Measurements from ENCODE around the gene MYH6. TPM values are rescaled to one million over a fixed set of nuclear protein-coding genes. Genes with fewer than 3 reads are reported as not detected.

MYH6 gene
- total and polyA plus RNA-seq, 2 donors (not counting 1 experiment from before 2014, with no cell fraction given) = not detected

GRCh38 chr14:23380976-23381375, 27.1 kb downstream of the MYH6 start:
- H3K9me3 Mint-ChIP-seq (ENCODE audit: insufficient read depth) = no peaks in the 10 kb centered on the region
- no peaks in the 10 kb centered on the region for H3K79me2 ChIP-seq (ENCODE audit: control insufficient read depth, insufficient read depth, low read length)
- no peak for ATAC-seq (ENCODE audit: low read depth)
- no peak overlapping the region for H3K27ac ChIP-seq (ENCODE audit: low read length in 2 of 2)
- H3K4me1 Mint-ChIP-seq = no peaks in the 10 kb centered on the region
- peaks cover 0 to 16% (median 0%) of the 10 kb centered on the region in 4 experiments for H3K27me3 ChIP-seq (replicated peaks in 1 of 4; ENCODE audit: control extremely low read depth in 1 of 4, control insufficient read depth in 3 of 4, insufficient read depth in 4 of 4, low read length in 3 of 4)
- no peak overlapping the region for H2AFZ ChIP-seq (ENCODE audit: insufficient read depth, low read depth, low read length, poor library complexity, severe bottlenecking)
- no peak overlapping the region for H3K9ac ChIP-seq (ENCODE audit: low read length)
- no peaks in the 10 kb centered on the region for H3K4me1 ChIP-seq (ENCODE audit: control insufficient read depth in 2 of 2, insufficient read depth in 2 of 2, low read length in 2 of 2)
- TF ChIP-seq EZH2 (IDR thresholded peaks at IDR 0.05; ENCODE audit: borderline replicate concordance, insufficient read depth, low read depth, low read length, poor library complexity, severe bottlenecking) = no peak
- no peak for TF ChIP-seq CTCF (IDR thresholded peaks at IDR 0.05)
- no peaks in the 10 kb centered on the region for H3K9me3 ChIP-seq (ENCODE audit: control extremely low read depth in 1 of 3, control insufficient read depth in 2 of 3, insufficient read depth in 1 of 3, low read length in 2 of 3)
- intact Hi-C loops (cut with micrococcal nuclease) = loop anchor here (1.0 kb wide), 1 partner anchor 261 kb away; no protein-coding TSS in a partner anchor
- 94% methylated on average over 4 of the region's 4 CpGs for WGBS (ENCODE audit: insufficient coverage)
- H3K4me2 ChIP-seq (replicated peaks; ENCODE audit: low read depth, low read length, poor library complexity, severe bottlenecking) = no peak overlapping the region
- no peak overlapping the region for H3K4me3 ChIP-seq (ENCODE audit: control extremely low read depth in 1 of 5, extremely low read depth in 1 of 5, insufficient read depth in 1 of 5, low read depth in 2 of 5, low read length in 4 of 5)
- ChIA-PET POLR2A (no interaction called here), CTCF (interaction anchor here (0.8 to 8.7 kb wide), 18 partner anchors 11 to 395 kb away, joined by 3 to 129 read pairs (median 9); partner anchors contain the start of genes PABPN1 and SLC22A17)
- H3K27me3 Mint-ChIP-seq = peaks cover 25% of the 10 kb centered on the region
- no peak overlapping the region for H3K4me3 Mint-ChIP-seq
- no peaks in the 10 kb centered on the region for H4K20me1 ChIP-seq (ENCODE audit: control insufficient read depth, insufficient read depth, low read length, poor library complexity, severe bottlenecking)
- no peak for DNase-seq
- H3K36me3 ChIP-seq (replicated peaks in 1 of 2; ENCODE audit: control extremely low read depth in 1 of 2, control insufficient read depth in 1 of 2, extremely low read depth in 1 of 2, insufficient read depth in 2 of 2, low read length in 1 of 2) = no peaks in the 10 kb centered on the region
- H3K27ac Mint-ChIP-seq = no peak overlapping the region

- WGBS (ENCODE audit: insufficient coverage) = 92% methylated on average over 14 of the region's 16 CpGs
- Histone ChIP-seq H4K20me1 (ENCODE audit: control insufficient read depth, insufficient read depth, low read length, poor library complexity, severe bottlenecking) (no peaks in the 10 kb centered on the region), H3K9ac (ENCODE audit: low read length) (no peak overlapping the region), H3K36me3 (replicated peaks in 1 of 2; ENCODE audit: control extremely low read depth in 1 of 2, control insufficient read depth in 1 of 2, extremely low read depth in 1 of 2, insufficient read depth in 2 of 2, low read length in 1 of 2) (no peaks in the 10 kb centered on the region), H3K4me2 (replicated peaks; ENCODE audit: low read depth, low read length, poor library complexity, severe bottlenecking) (no peak overlapping the region), H3K27me3 (replicated peaks in 1 of 4; ENCODE audit: control extremely low read depth in 1 of 4, control insufficient read depth in 3 of 4, insufficient read depth in 4 of 4, low read length in 3 of 4) (peaks cover 0 to 16% (median 0%) of the 10 kb centered on the region in 4 experiments), H3K27ac (ENCODE audit: low read length in 2 of 2) (no peak overlapping the region), H3K9me3 (ENCODE audit: control extremely low read depth in 1 of 3, control insufficient read depth in 2 of 3, insufficient read depth in 1 of 3, low read length in 2 of 3) (no peaks in the 10 kb centered on the region), H3K4me3 (ENCODE audit: control extremely low read depth in 1 of 5, extremely low read depth in 1 of 5, insufficient read depth in 1 of 5, low read depth in 2 of 5, low read length in 4 of 5) (no peak overlapping the region), H3K79me2 (ENCODE audit: control insufficient read depth, insufficient read depth, low read length) (no peaks in the 10 kb centered on the region), H2AFZ (ENCODE audit: insufficient read depth, low read depth, low read length, poor library complexity, severe bottlenecking) (no peak overlapping the region), H3K4me1 (ENCODE audit: control insufficient read depth in 2 of 2, insufficient read depth in 2 of 2, low read length in 2 of 2) (no peaks in the 10 kb centered on the region)
- no peak for ATAC-seq (ENCODE audit: low read depth)
- Mint-ChIP-seq H3K27ac (no peak overlapping the region), H3K9me3 (ENCODE audit: insufficient read depth) (no peaks in the 10 kb centered on the region), H3K4me3 (no peak overlapping the region), H3K4me1 (no peaks in the 10 kb centered on the region), H3K27me3 (peaks cover 25% of the 10 kb centered on the region)
- no peak for DNase-seq
- no peak for TF ChIP-seq EZH2 (IDR thresholded peaks at IDR 0.05; ENCODE audit: borderline replicate concordance, insufficient read depth, low read depth, low read length, poor library complexity, severe bottlenecking)
- peak; percentile 21 for TF ChIP-seq CTCF (IDR thresholded peaks at IDR 0.05)
- ChIA-PET POLR2A (no interaction called here), CTCF (interaction anchor here (0.8 to 8.7 kb wide), 35 partner anchors 8 to 823 kb away, joined by 3 to 129 read pairs (median 4); partner anchors contain the start of genes PABPN1 and SLC22A17)
- intact Hi-C loops (cut with micrococcal nuclease) = loop anchor here (1.0 kb wide), 1 partner anchor 260 kb away; no protein-coding TSS in a partner anchor
Observed at GRCh38 chr14:23380197-23380914, 27.7 kb downstream of the MYH6 start.
